VCaP (cell line): ENCODE data around the gene HOXA2.
A peak's percentile ranks its signal among the peaks of the same experiment; 100 is the strongest.

Experiments used
- H3K27ac ChIP-seq: fragments of 450-650 bp; 2 replicates; pipeline ENCODE4 v1.5.1; 2017
- TF ChIP-seq, protein P1 (sequence below): fragments of 450-650 bp; conservative IDR thresholded peaks from 2 replicates; pipeline ENCODE4 v1.5.1; 2017; ENCODE audit warnings: mild to moderate bottlenecking, moderate library complexity

Gene HOXA2

DNA sequence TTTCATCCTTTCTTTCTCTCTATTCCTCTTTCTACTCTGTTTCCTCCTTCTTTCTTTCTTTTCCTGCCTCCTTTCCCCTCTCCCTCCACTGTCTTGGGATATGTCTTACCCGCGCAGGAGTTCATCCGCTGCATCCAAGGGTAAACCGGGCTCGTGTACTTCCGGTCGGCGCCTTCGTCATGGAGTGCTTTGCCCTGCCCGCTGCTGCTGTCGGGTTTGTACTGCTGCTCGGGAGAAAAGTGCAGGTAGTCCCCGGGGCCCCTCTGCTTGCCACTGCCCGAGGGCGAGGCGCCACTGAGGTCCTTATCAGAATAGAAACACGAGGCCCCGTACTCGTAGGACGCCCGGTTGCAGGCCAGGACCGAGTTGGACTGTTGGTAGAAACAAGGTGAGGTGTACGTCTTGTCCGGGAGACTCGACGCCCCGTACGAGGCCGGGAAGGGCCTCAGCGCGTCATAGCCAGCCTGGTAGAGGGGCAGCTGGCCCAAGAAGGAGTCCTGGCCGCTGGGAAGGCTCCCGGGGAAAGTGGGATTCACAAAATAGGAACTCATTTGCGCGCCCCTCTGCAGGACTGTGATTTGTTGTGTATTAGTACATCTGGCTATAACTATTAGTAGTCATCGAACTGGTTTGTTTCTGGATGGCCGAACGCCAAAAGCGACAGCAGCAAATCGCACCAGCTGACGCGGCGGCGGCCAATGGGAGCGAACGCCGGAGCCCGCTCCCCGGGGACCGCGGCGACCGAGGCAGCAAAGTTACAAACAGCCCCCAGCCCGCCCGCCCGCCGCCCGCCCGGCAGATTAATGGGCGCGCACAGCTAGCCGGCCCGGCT lies 44.9 kb upstream of the HOXA2 start, which contains the start of gene HOXA6:
HOXA6 (minus strand) TSS at position 576 of the 832 bp plus-strand sequence; CDS start at position 551, 25 bp downstream.
- TF ChIP-seq, protein P1, sequence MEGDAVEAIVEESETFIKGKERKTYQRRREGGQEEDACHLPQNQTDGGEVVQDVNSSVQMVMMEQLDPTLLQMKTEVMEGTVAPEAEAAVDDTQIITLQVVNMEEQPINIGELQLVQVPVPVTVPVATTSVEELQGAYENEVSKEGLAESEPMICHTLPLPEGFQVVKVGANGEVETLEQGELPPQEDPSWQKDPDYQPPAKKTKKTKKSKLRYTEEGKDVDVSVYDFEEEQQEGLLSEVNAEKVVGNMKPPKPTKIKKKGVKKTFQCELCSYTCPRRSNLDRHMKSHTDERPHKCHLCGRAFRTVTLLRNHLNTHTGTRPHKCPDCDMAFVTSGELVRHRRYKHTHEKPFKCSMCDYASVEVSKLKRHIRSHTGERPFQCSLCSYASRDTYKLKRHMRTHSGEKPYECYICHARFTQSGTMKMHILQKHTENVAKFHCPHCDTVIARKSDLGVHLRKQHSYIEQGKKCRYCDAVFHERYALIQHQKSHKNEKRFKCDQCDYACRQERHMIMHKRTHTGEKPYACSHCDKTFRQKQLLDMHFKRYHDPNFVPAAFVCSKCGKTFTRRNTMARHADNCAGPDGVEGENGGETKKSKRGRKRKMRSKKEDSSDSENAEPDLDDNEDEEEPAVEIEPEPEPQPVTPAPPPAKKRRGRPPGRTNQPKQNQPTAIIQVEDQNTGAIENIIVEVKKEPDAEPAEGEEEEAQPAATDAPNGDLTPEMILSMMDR: no peak
- peak within 1 kb of the TSS; percentile 94 for H3K27ac ChIP-seq

DNA sequence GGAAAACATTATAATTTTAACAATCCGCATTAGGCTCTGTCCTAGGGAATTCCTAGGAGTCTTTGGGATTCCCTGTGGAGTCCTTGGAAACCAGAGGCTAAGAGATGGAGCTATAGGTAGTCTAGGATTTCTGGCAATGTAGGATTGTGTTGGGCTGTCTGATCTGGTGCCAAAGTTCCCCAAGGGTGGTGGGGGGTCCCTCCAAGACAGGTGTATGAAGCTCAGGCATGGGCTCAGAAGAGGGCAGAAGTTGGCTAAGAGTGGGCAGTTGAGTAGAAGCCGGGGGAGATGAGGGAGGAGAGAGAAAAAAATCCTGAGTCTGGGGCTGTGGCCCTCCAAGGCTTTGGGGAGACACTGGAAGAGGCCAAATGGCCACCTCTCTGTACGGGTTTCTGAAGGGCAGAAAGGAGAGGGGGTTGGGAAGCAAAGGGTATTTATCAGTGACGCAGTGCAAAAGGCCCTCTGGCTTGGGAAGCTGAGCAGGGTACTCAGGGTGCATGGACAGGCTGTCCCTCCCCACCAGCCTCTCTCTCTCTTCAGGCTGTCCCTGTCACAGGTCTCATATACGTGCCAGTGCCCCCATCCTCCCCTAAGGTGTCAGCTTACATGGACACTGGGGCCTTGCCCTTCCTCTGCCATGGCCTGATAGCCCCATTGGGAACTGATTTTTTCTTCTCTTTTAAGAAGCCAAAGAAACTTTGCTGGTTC lies 44.2 kb upstream of the HOXA2 start:
- no peak overlapping the region for H3K27ac ChIP-seq
- TF ChIP-seq, protein P1: no peak

DNA sequence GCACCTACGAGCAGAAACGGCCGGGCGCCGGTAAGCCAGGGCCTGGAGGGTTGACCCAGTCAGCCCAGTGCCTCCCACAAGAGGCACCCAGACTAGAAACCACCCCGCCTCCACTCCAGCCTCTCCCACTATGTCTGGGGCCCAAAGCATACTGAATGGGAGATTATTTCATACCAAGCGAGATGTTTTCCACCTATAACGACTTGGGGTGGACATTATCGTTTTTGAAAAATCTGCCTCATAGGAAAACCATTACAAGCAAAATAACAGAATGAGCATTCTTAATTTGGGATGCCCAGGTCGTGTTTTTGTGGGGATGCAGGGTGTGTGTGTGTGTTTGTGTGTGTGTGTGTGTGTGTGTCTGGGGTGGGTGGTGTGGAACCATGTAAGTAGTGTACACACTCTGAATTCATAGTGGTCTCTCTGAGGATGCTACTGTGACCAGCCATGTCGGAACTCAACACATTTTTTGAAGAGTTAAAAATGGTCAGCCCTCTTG lies 43.5 kb upstream of the HOXA2 start:
- TF ChIP-seq, protein P1: no peak
- H3K27ac ChIP-seq: no peak overlapping the region

DNA sequence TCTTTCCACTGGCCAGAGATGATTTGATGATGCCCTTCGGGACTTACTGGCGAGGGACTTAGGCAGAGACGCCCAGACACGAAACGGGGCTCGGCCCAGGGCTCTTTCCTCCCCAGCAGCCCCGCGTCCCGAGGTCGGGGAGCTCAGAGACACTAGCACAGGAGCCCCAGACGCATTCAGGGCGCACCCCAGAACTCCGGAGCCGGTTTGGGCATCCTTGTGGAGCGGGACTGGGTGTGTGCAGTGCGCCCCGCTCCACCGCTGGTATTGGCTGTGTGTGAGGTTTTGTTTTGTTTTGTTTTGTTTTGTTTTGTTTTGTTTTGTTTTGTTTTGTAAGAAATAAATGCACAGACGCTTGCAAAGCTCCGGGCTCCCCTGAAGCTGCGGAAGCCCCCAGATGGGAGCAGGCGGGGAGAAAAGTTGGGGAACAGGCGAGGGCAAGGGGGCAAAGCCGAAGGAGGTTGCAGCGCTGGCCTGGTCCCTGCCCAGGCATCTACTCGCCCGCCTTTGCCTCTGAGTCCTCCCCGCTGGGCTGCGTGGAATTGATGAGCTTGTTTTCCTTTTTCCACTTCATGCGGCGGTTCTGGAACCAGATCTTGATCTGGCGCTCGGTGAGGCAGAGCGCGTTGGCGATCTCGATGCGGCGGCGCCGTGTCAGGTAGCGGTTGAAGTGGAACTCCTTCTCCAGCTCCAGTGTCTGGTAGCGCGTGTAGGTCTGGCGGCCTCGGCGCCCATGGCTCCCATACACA lies 42.9 kb upstream of the HOXA2 start:
- TF ChIP-seq, protein P1: no peak
- H3K27ac ChIP-seq: no peak overlapping the region

DNA sequence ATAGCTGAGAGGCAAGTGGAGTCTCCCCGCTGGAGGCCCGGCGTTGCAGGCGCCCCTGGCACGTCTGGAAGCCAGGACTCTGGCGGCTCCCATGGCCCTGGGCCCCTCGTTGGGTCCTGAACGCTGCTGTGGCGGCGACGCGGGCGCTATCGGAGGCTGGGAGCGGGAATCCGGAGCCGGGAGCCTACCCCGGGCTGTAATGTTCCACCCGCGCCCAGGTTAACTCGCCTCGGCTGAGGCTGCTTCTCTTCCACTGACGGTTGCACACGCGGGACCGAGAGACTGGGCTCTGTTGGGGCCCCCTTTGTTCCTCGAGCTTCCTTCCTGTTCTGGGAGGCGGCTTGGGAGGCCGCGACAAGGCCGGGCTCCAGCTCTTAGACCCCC lies 42.3 kb upstream of the HOXA2 start:
- no peak overlapping the region for H3K27ac ChIP-seq
- TF ChIP-seq, protein P1: no peak

DNA sequence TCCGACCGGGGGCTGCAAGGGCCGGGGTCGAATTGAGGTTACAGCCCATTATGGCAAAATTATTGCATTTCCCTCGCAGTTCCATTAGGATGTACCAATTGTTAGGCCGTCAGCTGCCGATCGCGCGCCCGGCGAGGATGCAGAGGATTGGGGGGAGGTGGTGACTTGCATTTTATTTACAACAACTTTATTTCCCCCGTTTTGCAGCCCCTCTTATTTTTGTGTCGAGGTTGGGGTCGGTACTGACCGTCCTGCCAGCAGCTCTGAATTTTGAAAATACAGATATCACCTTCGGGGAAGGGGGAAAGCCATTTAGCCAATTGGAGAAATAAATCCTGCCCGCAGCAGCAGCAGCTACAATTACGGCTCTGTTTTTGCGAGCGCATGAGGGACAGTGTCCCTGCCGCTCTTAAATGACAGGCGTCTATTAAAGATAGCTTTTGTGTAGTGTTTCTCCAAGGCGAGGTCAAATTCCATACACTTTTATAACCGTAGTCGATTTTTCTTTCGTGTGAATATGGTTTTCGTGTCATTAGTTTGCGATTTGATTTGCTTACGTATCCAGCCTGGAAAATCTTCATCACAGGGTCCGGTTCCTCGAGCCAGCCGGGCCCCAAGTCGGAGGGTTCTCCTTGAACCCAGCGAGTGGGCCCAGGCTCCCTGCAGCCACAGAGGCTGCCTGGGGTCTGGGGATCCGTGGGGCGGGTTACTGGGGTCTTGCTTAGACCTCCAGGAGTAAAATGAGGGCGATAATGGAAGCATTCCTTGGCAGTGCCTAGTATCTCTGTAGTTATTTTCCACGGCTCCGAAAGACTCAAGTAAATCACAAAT lies 41.7 kb upstream of the HOXA2 start:
- H3K27ac ChIP-seq: no peak overlapping the region

More for the DNA sequence above, 41.7 kb upstream of the HOXA2 start:
- TF ChIP-seq, protein P1: no peak
